Esophagus muscularis mucosa (tissue), 4 donors: ENCODE measurements around the gene TMEM171. TPM values are rescaled to one million over a fixed set of nuclear protein-coding genes. Genes with fewer than 3 reads are reported as not detected.

ENCODE experiments used
- DNase-seq: peaks from one replicate; pipeline ENCODE4 v3.0.0-alpha.2; 2017; ENCODE audit errors: extremely low spot score
- H3K27ac ChIP-seq, 4 donors: fragments of 200-600 bp; sonication (generic); replicated peaks in 1 of 4; 1 replicate in 3 of 4; 2 replicates in 1 of 4; pipeline ENCODE4 v1.5.1; 2016 to 2019; ENCODE audit warnings: mild to moderate bottlenecking in 1 of 4
- H3K27me3 ChIP-seq, 4 donors: fragments of 200-600 bp; sonication (generic); one replicate each; pipeline versions ENCODE4 v1.5.1 to v1.6.0; 2016 to 2019
- H3K36me3 ChIP-seq, 4 donors: fragments of 200-600 bp; sonication (generic); one replicate each; pipeline ENCODE4 v1.5.1; 2016 to 2019
- H3K4me1 ChIP-seq, 4 donors: fragments of 200-600 bp; sonication (generic); one replicate each; pipeline ENCODE4 v1.5.1; 2016 to 2019
- H3K4me3 ChIP-seq, 4 donors: fragments of 200-600 bp; sonication (generic); 1 replicate in 2 of 4; 2 replicates in 2 of 4; pipeline ENCODE4 v1.5.1; 2016 to 2019; ENCODE audit warnings: mild to moderate bottlenecking in 4 of 4, moderate library complexity in 1 of 4
- H3K9me3 ChIP-seq, 4 donors: fragments of 200-600 bp; sonication (generic); 1 replicate in 3 of 4; 2 replicates in 1 of 4; pipeline ENCODE4 v1.5.1; 2016 to 2019
- EP300 ChIP-seq: sonication (generic); formaldehyde crosslinking; IDR thresholded peaks from one replicate; pipeline ENCODE4 v1.6.1; 2017; ENCODE audit warnings: antibody characterized with exemption
- POLR2A ChIP-seq: fragments of 450-650 bp; IDR thresholded peaks from one replicate; pipeline ENCODE4 v1.6.1; 2017; ENCODE audit warnings: antibody characterized with exemption, moderate library complexity, mild to moderate bottlenecking, low read depth
- POLR2AphosphoS5 ChIP-seq, 2 donors: sonication (generic); formaldehyde crosslinking; IDR thresholded peaks; one replicate each; pipeline ENCODE4 v1.6.1; 2017; ENCODE audit warnings: antibody characterized with exemption in 2 of 2
- WGBS: methylation state at CpG from one replicate; pipeline ENCODE4 v1.1.5; 2018; 5-methylcytosine and 5-hydroxymethylcytosine counted together
- intact Hi-C: fragments of 100-400 bp; cut with DNase I; formaldehyde crosslinking; loops from one replicate; pipeline ENCODE4 v1.15.1; 2023
- total RNA-seq, 4 donors: library from RNA; depleted of rRNA; stranded (reverse); fragments of >200 nt; gene quantifications; one replicate each; pipeline versions ENCODE4 v1.1.0 to v1.2.1, GENCODE V29; 2016
- TF ChIP-seq, protein P1 (sequence below), 3 experiments: fragments of 200-600 bp in 2 of 3; fragments of 450-650 bp in 1 of 3; sonication (generic) in 2 of 3; IDR thresholded peaks; one replicate each; pipeline ENCODE4 v1.5.1; 2017 to 2019; ENCODE audit warnings: antibody characterized with exemption in 3 of 3, mild to moderate bottlenecking in 2 of 3, moderate library complexity in 1 of 3

The TMEM171 gene
- total RNA-seq, 4 donors from 2014 or later: not detected

DNA sequence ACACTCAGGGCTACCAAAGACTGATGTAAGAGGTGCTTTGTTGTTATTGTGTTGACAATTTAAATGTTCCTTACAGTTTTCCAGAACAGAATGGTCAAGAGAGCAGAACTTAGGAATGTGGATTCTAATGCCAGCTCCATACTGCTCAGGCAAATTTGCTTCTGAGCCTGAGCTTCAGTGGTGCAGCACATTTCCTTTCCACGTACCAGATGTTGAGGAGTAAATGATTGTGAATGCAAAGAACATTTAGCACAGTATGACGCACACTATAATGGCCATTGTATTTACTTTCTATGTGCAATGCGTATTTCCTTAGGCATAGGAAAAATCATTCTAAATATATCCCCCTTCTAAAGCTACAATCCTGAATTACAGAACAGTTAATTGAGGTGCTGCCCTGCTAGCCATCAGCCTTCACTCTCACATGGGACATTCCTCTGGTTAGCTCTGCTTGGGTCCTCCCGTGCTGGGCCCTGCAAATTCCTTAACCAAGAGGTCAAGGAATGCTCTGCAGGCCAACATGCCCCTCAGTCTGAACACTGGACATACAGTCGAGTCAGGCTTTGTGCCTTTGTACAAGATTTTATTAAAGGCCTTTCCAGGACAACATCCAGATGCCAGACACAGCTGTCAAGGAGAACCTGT, 31.5 kb downstream of the TMEM171 start:
- TF ChIP-seq POLR2AphosphoS5 (IDR thresholded peaks at IDR 0.05) (no peak), EP300 (no peak), POLR2A (no peak)
- TF ChIP-seq, protein P1, sequence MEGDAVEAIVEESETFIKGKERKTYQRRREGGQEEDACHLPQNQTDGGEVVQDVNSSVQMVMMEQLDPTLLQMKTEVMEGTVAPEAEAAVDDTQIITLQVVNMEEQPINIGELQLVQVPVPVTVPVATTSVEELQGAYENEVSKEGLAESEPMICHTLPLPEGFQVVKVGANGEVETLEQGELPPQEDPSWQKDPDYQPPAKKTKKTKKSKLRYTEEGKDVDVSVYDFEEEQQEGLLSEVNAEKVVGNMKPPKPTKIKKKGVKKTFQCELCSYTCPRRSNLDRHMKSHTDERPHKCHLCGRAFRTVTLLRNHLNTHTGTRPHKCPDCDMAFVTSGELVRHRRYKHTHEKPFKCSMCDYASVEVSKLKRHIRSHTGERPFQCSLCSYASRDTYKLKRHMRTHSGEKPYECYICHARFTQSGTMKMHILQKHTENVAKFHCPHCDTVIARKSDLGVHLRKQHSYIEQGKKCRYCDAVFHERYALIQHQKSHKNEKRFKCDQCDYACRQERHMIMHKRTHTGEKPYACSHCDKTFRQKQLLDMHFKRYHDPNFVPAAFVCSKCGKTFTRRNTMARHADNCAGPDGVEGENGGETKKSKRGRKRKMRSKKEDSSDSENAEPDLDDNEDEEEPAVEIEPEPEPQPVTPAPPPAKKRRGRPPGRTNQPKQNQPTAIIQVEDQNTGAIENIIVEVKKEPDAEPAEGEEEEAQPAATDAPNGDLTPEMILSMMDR (IDR thresholded peaks at IDR 0.05): no peak
- no peak for DNase-seq
- intact Hi-C loops: no loop called here
- H3K9me3 ChIP-seq: no peaks in the 10 kb centered on the region
- WGBS: 65% methylated on average over 4 of the region's 5 CpGs
- H3K27ac ChIP-seq: no peak overlapping the region
- no peak overlapping the region for H3K4me3 ChIP-seq
- no peaks in the 10 kb centered on the region for H3K4me1 ChIP-seq
- no peaks in the 10 kb centered on the region for H3K27me3 ChIP-seq
- H3K36me3 ChIP-seq: no peaks in the 10 kb centered on the region

DNA sequence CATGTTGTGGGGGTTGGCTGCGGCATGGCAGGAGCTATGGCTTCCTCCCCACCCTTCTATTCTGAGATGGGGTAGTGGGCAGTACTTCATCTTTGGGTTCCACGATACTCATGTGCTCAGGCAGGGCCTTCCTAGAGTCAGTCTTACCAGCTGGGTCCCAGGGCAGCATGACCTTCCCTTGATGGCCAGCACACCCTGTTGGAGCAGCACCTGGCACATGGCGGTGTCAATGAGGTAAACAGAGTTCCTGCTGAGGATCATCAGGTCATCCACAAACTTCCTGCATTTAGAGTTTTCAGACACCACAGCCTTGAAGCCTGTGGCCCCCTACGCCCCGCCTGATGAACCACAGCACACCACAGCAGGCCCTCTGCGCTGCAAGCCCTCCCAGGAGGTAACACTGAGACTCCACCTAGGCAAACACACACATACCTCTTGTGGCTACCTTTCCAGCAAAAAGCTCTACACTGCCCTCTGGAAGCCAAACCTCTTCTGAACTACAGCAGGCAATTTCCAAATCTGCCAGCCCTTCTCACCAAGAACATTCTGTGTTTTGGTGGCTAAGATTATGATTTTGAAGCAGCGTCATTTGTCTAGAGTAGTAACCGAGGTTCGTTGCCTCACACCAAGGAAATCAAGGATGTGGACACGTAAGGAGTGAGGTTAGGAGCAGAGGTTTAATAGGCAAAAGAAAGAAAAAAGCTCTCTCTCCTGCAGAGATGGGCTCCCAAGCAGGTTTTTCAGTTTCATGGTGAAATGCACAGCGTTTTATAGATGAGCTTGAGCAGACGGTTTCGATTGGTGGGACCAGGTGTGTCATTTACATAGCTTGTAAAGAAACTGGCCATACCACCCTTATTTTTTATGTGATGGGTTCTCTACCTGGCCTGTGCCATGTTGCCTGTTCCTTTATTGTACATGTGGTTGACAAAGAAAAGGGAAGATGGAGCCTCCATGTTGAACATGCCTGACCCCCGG, 32.3 kb downstream of the TMEM171 start:
- TF ChIP-seq POLR2A (no peak), POLR2AphosphoS5 (IDR thresholded peaks at IDR 0.05) (no peak), EP300 (no peak)
- TF ChIP-seq, protein P1 (IDR thresholded peaks at IDR 0.05): no peak
- H3K27ac ChIP-seq: no peak overlapping the region
- H3K36me3 ChIP-seq: no peaks in the 10 kb centered on the region
- H3K9me3 ChIP-seq: no peaks in the 10 kb centered on the region
- no peaks in the 10 kb centered on the region for H3K27me3 ChIP-seq
- H3K4me1 ChIP-seq: no peaks in the 10 kb centered on the region
- intact Hi-C loops: no loop called here
- no peak overlapping the region for H3K4me3 ChIP-seq
- no peak for DNase-seq
- WGBS: 81% methylated on average over 9 of the region's 14 CpGs

DNA sequence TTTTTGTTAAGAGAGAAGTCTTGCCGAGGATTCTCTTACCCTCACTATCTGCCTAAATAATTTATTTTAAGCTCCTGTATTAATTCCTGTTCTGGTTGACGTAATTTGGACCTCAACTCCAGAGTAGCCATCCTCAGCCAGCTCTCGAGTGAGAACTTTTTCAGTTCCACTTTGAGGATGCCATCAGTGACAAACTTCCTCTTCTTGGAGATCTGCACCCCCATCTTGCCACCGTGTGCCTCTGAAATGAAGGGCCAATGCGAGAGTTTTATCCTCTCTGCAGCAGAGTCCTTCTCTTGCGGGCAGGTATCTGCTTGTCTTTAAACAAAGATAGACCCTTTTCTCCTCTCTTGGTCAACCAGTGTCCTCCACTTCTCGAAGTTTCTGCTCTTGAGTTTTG, 33.1 kb downstream of the TMEM171 start:
- Histone ChIP-seq H3K4me3 (no peak overlapping the region), H3K27ac (no peak overlapping the region), H3K4me1 (no peaks in the 10 kb centered on the region), H3K9me3 (no peaks in the 10 kb centered on the region), H3K27me3 (no peaks in the 10 kb centered on the region), H3K36me3 (no peaks in the 10 kb centered on the region)
- intact Hi-C loops: no loop called here
- TF ChIP-seq, protein P1 (IDR thresholded peaks at IDR 0.05): no peak
- TF ChIP-seq POLR2A: no peak
- no peak for TF ChIP-seq EP300
- no peak for TF ChIP-seq POLR2AphosphoS5 (IDR thresholded peaks at IDR 0.05)
- 70% methylated on average over 7 of the region's 7 CpGs for WGBS
- DNase-seq: no peak

DNA sequence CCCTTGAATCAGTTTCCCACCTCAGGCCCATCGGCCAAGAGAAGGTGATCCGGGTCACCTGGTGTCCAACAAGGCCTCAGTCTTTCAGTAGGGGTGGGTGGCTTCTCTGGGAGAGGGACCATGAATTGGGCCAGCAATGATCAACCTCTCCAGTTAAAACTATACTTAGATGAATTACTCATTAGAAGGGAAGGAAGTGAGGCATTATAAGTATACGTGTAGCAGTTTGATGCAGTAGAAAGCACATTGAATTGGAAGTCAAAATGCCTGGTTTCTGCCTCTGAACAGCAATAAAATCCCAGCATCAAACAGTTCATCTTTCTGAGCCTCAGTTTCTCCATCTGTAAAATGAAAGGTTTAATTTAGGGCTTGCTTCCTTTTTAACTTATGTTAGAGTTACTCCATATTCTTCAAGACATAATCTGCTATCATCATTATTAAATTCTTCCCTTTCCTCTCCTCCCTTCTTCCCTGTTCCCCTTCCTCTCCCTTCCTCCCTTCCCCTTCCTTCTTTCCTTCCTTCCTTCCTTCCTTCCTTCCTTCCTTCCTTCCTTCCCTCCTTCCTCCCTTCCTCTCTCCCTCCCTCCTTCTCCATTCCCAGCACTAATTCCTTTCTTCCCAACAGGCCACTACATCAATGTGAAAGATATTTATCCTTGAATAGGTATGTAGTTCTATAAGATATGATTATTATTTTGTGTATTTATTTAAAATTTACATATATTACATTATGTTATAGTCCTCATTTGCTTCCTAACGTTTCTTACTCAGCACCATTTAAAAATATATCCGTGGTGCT, 34.0 kb downstream of the TMEM171 start:
- intact Hi-C loops: no loop called here
- DNase-seq: no peak
- no peak for TF ChIP-seq EP300
- TF ChIP-seq, protein P1 (IDR thresholded peaks at IDR 0.05): no peak
- TF ChIP-seq POLR2A: no peak
- TF ChIP-seq POLR2AphosphoS5 (IDR thresholded peaks at IDR 0.05): no peak
- 77% methylated on average over 4 of the region's 5 CpGs for WGBS
- Histone ChIP-seq H3K27me3 (peaks cover 0 to 7% (median 0%) of the 10 kb centered on the region in 4 donors), H3K4me1 (no peaks in the 10 kb centered on the region), H3K4me3 (no peak overlapping the region), H3K27ac (no peak overlapping the region), H3K36me3 (no peaks in the 10 kb centered on the region), H3K9me3 (no peaks in the 10 kb centered on the region)
